Hippocampal formation (tissue), 2 donors: Measurements from ENCODE around the gene FIGLA.

Experiments used
- DNase-seq, 2 donors: peaks; one replicate each; lab custom pipeline; 2025; lab: John Stamatoyannopoulos, UW

FIGLA gene, protein sequence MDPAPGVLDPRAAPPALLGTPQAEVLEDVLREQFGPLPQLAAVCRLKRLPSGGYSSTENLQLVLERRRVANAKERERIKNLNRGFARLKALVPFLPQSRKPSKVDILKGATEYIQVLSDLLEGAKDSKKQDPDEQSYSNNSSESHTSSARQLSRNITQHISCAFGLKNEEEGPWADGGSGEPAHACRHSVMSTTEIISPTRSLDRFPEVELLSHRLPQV

DNA sequence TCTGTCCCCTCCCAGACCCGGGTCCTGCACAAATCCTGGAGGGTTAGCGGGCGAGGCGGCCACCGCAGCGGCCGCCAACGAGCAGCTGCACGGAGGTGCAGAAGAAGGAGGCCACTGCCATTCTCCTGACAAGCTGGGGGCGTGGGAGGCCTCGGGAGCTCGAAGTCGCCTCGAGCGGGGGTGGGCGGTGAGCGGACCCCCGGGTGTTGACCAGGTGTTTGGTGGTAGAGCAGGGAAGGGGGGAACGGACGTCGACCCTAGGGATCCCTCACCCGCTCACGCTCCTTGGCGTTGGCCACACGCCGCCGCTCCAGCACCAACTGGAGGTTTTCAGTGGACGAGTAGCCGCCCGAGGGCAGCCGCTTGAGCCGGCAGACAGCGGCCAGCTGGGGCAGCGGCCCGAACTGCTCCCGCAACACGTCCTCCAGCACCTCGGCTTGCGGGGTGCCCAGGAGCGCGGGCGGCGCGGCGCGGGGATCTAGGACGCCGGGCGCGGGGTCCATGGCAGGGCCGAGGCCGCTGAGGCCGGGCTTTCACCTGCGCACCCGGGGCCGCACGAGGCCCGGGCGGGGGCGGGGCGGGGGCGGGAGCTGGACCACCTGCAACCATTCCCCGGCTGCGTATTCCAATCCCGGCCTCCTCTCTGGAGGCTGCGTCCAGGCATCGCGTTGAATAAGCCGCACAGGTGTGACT, at the start of gene FIGLA:
TSS of gene FIGLA (minus strand) at position 508 of the 693 bp plus-strand sequence. CDS start at position 503, 5 bp downstream.
- no peak for DNase-seq

DNA sequence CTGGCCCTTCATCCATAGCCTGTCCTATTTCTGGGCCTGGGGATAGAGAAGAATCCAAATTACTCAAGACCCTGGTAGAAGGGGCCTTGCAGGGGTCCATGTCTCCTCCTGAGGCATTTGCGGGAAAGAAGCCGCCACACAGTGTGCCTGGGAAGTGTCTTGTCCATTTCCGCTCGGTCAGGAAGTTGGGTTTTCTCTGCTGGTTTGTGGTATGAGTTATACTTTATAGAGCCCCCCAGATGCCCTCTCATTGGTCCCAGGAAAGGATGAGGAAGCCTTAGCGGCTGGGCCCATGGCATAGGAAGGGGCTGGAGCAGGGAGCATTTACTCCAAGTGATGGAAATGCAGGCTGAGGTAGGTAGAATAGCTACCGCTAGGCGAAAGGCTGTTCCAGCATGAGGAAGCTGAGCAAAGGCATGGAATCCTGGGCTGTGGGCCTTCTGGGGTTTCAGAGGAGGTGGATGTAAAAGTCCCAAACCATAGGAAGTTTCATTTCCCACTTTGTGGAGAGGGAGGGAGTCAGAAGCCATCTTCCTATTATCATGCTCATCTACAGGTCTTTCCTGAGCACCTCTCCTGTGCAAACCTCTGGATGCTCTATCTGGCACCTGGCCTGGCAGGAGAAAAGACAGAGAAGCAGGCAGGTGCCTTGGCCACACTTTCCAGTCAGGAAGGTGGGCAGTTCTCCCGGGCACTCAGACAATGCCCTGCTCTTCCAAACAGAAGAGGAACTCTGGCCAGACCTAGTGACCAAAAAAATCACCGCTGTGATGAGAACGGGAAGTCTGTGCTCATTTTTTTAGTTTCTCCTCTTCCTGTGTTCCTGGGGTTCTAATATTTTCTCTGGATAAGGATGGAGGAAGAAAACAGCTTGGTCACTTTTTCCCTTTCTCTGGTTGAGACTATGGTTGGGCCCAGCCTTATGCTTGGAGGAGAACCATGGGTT, 47.8 kb upstream of the FIGLA start:
- DNase-seq = no peak

DNA sequence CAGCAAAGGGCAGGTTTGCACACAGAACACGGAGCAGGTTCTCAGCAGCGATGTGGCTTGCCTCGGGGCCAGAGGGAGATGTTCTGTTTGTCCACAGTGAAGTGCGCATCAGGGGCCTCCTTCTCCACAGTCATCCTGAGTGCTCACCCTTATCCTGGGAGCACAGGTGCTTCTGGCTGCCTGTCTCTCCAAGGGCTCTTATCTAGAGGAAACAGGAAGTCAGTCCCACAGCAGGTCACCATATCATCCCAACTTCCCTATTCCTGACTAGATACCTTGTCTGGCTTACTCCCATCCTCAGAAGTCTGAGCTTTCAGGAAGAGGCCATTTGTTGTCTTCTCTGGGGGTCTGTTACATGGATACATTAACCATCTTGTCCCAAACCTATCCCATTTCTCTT, 45.2 kb upstream of the FIGLA start, which contains the start of gene CD207:
TSS of gene CD207 (minus strand) at position 174 of the 400 bp plus-strand sequence. CDS start at position 134, 40 bp downstream.
- DNase-seq = no peak

DNA sequence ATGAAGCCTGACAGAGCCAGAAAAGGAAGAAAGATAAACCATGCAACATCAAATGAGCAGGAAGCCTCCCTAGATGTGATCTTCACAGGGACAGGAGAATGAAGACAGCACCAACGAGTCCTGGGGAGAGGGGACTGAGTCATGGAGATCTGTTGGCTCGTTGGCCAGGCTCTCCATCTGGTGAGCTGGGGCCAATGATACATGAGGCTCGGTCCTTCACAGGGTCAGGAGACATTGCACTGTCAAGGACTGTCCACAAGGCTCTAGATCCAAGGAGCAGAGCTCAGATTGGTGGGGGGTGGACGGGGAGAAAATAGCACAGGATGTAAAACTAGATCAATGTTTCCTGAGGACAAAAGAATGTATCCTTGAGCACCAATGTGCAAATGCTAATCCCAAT, 44.4 kb upstream of the FIGLA start:
- no peak for DNase-seq

DNA sequence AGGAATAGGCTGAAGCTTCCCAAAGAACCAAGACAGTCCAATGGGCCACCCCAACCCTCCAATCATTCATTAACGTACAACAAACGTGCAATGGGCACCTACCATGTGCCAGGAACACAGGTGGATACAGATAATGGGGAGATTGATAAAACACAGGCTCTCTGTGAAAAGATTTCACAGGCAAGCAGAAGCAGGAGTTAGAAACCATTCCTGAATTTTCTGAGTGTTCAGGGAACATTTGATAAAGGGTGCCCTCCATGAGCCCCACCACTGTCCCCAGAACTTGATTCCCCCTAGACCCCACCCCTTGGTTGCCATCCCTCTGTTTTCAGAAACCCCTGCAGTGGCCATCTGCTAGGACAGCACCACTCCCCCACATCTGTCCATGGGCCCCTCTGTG, 43.7 kb upstream of the FIGLA start:
- no peak for DNase-seq

DNA sequence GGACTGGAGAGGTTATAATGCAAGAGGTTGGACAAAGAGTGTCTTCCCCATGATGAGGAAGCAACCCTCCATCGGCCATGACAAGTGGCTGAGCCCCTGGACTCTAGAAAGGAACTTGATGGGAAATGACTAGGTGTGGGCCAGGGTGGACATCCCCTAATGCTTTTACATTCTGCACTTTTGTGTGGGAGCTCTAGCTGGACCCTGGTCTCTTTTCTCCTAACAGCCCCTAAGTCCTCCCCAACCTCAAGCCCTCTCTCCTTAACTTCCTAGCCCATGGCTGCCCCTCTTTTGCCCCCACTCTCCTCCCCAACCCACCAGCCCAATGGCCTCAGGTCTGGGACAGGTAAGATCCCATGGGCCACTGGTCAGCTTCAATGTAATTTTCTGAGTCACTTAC, 42.8 kb upstream of the FIGLA start:
- no peak for DNase-seq

DNA sequence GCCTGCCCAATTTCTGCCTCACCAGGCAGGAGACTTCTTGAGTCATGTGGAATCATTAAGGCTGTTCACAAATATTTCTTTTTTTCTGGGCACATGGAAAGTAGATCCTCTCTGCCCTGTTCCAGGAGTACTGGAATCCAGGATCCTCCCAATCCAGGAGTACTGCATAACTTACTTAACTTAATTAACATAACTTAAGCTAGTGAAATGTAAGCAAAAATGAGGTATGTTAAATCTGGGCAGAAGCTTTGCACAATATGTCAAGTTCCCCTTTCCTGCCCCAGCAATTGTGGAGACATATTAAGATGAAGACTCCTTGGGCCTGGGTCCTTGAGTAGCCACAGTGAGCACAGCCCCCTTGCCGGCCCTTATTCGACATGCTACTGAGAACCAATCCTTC, 41.9 kb upstream of the FIGLA start:
- no peak for DNase-seq

DNA sequence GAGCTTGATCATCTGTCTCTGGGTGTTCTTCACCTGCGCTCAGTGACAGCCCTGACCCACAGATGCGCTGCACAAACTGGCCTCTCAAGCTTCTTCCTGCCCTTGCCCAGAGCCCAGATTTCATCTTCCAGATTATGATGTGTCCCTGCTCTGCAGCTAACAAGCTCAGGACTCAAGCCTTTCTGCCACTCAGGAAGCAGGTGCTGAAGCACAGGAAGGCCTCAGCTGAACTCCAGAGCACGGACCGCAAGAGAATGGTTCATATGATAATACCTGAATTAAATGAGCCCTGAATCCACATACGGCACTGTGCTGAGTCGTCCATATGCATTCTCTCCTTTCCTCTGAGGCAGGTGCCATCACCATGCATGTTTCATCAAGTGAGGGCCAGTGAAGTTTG, 41.4 kb upstream of the FIGLA start:
- DNase-seq = no peak

DNA sequence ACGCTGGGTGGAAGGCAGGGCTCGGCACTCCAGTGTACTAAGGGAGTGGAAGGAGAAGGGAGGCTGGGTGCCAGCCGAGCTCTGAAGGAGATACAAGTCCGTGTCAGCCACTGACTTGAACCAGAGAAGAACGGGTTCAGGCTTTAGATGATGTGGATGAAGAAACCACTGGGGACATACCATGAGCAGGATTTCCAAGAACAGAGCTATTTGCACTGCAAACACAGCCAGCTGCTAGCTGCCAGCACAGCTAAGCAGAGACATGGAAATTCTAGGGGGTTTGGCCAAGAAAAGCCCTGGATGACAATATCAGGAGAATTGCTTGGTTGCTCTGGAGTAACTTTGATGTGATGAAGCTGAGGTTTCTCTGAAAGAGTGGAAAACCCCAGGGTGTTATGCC, 39.9 kb upstream of the FIGLA start:
- no peak for DNase-seq

DNA sequence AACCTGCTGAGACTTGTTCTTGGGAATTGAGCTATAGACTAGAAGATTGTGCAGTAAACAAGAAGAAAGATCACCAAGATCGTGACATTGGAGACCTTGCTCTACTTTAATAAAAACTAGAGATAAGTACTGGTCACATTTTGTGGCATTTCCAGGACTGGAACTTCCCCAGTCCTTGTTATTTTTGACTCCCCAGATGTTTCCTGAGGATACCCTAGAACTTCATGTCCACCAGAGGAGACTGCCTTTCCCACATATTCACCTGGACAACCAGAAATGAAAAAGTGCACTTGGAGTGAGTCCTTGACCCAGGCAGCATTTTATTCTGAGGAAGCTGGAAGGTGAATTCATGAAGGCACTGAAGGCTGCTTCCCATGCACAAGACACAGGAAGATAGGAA, 39.5 kb upstream of the FIGLA start:
- no peak for DNase-seq

DNA sequence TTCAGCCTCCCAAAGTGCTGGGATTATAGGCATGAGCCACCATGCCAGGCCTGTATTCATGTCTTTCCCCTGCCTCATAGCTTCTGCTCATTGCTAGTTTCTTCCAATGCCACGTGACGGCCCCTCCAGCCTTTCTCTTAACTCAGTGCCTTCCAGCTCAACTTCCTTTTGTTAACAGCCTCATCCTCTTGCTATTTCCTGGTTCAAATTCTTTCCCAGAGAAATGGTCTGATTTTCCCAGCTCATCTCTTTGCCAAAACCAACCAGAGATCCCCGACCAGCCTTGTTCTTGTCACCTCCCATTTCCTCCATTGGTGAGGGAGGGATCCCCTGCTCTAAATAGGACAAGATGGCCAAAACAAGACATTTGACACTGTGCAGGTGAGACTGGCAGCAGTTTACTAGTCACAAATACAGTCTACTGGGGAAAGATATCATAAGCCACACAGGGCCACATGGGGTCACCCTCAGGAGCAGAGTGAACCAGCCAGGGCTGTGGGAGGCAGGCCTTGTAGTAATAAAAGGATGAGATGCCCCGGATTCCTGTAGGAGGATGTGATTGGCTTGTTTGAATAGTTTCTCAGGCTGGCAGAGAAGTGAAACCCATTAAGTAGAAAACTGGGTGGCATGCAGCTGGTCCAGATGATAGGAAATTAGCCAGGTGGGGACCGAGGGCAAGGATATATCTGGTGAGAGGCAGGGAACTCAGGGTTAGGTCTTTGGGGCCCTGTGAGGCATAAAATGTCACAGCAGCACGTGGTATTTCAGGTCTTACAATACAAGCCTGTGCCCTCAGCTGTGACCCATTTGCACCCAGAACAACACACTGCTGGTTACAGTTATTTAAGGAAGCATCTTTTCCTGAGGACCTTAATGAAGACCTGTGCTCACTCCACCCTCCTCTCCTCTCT, 38.7 kb upstream of the FIGLA start:
- DNase-seq = no peak

DNA sequence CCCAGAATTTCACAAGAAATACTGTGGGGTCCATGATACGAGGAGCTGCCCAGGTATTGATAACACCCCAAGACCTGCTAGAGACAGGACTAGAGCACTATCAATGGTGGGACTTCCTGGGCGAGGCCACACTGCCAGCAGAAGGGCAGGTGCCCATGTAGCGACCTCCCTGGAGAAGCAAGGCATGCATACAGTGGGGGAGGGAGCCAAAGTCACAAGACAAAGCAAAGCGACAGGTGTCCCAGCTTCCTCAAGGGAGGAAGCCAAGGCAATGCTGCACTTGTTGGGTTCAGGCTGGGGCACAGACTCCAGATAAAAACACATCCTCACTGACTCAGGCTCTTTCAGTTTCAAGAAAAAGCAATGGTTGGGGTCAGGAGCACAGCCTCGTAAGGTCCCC, 37.7 kb upstream of the FIGLA start:
- DNase-seq = no peak

DNA sequence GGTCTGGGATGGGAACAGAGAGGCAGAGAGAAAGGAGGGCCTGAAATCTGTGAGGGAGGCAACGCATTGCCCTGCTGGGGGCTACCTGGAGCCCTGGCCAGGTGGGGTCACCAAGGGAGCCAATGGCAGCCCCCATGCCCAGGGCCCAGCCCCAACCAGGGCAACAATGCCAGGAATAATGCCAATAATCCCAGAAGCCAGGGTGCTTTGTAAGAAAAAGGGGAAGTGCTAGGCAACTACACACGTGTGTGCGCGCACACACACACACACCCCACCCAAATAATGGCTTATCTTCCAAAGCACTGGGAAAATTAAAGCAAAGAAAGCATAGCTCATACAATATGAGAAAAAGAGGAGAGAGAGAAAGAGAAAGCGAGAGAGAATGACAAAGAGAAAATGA, 36.9 kb upstream of the FIGLA start:
- DNase-seq = no peak

DNA sequence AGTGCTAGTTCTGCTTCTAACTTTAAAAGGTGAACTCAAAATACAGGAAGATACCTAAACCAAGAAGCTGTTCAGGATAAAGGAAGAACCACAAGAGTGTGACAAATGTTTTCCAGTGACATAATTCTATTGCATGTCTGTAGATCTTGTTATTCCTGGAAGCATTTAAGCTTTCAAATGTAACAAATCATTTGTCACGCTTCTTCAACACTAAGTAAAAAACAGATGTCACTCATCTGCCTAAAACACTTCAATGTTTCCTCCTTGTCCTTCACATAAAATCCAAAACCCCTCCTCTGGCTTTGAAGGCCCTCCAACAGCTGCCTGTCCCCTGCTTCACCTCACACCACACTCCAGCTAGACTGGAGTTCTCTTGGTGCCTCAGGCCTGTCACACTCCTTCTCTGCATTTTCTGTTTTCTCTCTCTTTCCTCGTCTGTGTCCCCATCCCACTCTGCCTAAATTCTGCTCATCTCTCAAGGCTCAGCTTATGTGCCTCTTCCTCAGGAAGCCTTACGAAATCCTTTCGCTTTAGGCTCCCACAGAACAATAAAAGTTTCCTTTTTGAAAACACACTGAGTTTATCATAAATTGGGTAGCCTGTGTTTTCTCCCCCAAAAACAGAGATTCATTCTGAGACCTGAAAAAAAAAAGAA, 36.4 kb upstream of the FIGLA start:
- no peak for DNase-seq

DNA sequence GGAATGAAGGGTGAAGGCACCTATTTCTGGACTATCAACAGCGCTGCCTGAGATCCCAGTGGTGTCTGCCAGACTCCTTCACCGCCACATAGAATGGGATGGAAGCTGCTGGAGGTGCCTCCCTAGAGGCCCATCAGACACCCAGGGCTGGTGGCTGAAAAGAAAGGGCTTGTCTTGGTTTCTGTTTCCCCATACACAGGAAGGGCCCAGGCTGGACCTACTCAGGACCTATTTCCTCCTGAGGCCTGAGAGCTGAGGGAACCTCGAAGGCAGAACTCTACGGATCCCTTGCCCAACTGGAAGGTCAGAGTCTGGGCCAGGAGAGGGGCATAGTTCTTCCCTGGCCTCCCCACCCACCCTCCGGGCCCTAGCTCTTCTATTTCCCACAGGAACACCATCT, 32.8 kb upstream of the FIGLA start:
- no peak for DNase-seq

DNA sequence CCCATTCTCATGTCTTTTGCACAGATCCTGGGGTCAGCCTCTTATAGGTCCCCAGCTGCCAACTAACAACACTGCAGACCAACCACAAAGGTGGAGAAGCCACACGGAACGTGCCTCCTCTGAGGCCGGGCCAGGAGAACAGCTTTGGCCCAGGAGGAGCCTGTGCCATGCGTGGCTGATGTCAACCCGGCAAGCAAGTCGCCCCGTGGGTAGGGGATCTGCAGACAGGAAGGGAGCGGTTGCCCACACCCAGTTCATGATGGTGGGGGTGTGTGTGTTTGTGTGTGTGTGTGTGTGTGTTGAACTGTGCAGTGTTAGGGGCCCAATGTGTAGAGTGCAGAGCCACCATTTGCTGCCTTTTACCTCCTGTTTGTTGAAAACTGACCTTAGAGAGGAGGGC, 32.4 kb upstream of the FIGLA start:
- DNase-seq = no peak

DNA sequence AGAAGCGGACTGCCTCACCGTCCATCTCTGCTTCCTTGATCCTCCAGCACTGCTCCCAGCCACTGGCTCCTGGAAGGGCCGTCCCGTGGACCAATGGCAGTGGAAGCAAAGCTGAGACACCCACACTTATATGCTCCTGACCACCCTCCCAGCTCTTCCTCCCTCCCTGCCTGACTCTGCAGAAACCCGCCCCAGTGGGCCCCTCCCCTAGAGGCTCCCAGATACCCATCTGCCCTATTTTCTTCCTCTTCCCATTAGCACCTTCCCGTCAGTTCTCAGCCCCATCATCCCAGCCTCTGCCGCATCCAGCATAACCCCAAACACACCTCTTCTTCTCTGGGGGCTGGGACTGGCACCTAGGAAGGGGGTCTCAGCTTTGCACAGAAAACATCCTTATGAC, 30.1 kb upstream of the FIGLA start, which contains the start of gene CLEC4F:
TSS of gene CLEC4F (minus strand) at position 101 of the 400 bp plus-strand sequence. CDS start at position 25, 76 bp downstream.
- no peak for DNase-seq

DNA sequence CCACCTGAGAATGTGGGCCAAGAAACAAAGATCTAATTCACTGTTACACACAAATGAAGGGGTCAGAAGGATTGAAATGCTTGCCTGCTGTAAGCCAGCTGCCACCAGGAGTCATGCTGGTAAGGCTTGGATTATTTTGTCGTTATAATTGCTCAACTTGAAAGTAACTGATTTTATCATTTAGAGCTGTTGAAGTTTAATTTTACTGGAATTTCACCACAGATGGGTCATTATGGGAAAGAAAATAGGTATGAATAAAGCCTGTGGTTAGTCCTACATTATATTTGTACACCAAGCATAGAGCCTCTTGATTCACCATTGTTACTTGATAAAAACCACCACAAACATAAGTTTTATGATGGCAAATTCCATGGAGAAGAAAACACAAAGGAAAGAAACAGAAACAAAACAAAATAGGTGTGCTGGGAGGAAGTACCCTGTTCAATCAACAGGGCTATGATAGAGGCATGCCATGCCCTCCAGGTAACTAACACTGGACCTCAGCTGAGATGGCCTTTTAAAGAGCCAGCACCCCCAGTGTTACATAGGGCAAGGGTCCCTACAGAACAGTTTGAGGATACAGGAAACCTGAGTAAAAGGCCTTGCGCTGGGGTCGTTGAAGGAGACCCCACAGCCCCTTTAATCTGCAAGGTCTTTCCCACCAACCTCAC, 27.0 kb upstream of the FIGLA start:
- no peak for DNase-seq

DNA sequence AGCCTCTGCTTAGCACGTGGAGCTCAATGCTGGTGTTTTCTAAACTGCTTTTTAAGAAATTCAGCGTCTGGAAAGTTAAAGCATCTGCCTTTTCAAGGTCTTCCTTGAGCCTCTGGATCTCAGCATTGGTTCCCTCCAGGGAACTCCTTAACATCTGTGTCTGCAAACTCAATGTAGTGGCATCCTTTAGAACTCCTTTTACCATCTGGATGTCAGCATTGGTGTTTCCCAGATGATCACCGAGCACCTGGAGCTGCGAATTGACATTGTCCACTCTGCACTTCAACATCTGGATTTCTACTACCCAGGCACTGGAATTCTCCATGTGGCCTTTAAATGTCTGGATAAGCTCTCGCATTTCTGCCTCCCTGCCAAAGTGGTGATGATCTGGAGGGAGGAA, 26.3 kb upstream of the FIGLA start:
- DNase-seq = no peak
